GM12864 (cell line): ENCODE data around the gene RSPH6A.
A peak's percentile ranks its signal among the peaks of the same experiment; 100 is the strongest.

Experiments used
- DNase-seq: peaks from one replicate; pipeline ENCODE4 v3.0.0-alpha.2; 2011; ENCODE audit warnings: low read depth
- H3K4me3 ChIP-seq: 2 replicates; pipeline ENCODE4 v1.5.1; 2011; ENCODE audit warnings: mild to moderate bottlenecking, low read depth, low read length, control low read depth
- TF ChIP-seq, protein P1 (sequence below): IDR thresholded peaks from 2 replicates; pipeline ENCODE4 v1.5.1; 2011; ENCODE audit warnings: low read depth, mild to moderate bottlenecking, moderate library complexity, low read length, control low read depth, inconsistent platforms; ENCODE audit errors: missing control alignments

The RSPH6A gene

DNA sequence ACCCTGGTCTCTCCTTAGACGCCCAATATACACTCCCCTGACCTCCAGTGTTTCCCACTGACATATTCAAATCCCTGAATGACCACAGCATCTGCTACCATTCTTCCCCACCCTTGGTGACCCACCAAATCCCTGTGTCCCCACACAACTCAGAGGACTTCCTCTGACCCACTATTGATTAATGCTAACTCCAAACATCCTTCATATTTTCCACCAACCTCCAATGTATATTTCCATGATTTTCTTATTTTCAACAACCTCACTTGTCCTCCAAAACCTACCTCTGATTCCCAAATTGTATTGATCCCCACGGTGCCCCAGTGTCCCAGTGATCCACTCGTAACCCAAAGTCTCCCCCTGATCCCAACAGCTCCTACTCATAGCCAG, 21.9 kb downstream of the RSPH6A start:
- H3K4me3 ChIP-seq, result peak overlapping the region; percentile 38
- TF ChIP-seq, protein P1, sequence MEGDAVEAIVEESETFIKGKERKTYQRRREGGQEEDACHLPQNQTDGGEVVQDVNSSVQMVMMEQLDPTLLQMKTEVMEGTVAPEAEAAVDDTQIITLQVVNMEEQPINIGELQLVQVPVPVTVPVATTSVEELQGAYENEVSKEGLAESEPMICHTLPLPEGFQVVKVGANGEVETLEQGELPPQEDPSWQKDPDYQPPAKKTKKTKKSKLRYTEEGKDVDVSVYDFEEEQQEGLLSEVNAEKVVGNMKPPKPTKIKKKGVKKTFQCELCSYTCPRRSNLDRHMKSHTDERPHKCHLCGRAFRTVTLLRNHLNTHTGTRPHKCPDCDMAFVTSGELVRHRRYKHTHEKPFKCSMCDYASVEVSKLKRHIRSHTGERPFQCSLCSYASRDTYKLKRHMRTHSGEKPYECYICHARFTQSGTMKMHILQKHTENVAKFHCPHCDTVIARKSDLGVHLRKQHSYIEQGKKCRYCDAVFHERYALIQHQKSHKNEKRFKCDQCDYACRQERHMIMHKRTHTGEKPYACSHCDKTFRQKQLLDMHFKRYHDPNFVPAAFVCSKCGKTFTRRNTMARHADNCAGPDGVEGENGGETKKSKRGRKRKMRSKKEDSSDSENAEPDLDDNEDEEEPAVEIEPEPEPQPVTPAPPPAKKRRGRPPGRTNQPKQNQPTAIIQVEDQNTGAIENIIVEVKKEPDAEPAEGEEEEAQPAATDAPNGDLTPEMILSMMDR, result no peak
- no peak for DNase-seq

DNA sequence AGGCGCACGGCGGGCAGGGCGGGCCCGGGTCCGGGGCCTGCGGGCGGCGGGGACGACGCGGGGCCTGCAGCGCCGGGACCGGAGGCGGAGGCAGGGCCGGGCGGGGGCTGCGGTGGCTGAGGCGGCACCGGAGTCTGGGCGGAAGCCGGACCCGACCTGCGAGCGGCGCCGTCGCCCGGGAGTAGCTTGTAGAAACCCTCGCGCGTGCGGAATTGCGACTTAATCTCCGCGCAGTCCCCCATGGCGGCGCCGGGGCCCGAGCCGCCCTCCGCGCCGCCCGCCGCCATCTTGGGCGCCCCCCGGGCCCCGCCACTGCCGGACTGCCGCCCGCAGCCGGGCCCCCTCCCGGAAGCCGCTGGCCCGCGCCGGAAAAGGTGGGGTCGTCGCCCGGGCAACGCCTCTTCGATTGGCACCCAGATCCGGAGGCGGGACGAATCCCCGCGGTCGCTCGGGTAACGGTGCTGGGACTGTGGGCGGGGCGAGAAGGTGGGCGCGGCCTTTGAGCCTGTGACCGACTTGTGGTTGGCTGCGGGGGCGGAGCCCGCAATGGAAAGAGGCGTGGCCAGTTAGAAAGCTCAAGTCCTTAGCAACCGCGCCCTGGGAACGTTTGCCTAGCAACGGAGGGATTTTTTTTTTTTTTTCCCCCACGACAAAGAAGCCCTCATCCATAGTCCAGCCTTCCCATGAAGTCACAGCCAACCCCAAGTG, 22.5 kb downstream of the RSPH6A start, which contains the start of gene DMWD:
DMWD (minus strand) TSS at position 376 of the 708 bp plus-strand sequence; CDS start at position 287, 89 bp downstream.
- peak within 1 kb of the TSS; percentile 94 for H3K4me3 ChIP-seq
- peak; percentile 93 for DNase-seq
- TF ChIP-seq, protein P1, result no peak

DNA sequence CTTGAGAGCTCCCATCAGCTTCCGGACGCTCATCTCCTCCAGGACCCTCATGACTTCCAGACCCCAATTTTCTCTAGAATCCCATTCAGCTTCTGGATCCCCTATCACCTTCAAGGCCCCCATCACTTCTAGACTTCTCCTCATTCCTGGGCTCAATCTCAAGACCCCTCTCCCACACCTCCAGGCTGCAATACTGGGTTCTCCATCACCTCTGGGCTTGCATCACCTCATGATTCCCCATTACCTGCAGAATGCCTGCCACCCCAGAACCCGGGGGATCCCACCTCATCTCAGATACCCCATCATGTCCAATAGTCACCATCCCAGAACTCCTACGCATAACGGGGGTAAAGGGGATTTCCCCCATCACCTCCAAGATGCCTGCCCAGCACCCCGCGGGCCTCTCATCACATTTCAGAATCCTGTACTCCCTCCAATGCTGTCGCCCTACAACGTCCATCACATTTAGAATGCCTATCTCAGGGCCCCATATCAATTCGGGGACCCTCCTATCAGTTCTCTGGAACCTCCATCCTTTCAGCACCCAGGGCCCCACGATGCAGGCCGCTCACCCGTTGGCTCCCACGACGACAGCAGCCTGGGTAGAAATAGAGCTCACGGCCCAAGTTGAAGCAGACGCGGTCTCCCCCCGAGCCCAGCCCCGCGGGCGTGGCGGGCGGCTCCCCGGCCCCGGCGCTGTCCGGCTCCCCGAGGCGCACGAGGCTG, 23.2 kb downstream of the RSPH6A start:
- DNase-seq, result no peak
- TF ChIP-seq, protein P1, result no peak
- H3K4me3 ChIP-seq, result peak overlapping the region; percentile 94

DNA sequence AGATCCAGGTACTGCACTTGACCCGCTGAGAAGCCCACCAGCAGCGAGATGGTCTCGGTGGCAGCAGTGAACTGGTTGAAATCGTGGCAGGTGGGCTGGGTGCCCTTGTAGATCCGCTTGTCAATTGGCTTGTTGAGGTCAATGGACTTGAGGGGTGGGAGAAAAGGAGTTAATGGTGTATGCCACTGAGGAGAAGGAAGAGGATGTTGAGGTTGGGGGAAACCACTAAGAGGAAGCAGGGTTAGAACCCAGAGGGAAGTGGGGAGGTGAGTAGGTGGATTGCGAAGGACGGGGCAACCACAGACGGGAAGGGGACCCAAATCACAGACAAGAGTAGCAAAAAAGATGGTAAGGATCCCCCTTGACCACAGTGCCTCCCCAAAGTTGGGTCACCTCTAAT, 24.2 kb downstream of the RSPH6A start:
- DNase-seq, result no peak
- TF ChIP-seq, protein P1, result no peak
- H3K4me3 ChIP-seq, result peak overlapping the region; percentile 94

DNA sequence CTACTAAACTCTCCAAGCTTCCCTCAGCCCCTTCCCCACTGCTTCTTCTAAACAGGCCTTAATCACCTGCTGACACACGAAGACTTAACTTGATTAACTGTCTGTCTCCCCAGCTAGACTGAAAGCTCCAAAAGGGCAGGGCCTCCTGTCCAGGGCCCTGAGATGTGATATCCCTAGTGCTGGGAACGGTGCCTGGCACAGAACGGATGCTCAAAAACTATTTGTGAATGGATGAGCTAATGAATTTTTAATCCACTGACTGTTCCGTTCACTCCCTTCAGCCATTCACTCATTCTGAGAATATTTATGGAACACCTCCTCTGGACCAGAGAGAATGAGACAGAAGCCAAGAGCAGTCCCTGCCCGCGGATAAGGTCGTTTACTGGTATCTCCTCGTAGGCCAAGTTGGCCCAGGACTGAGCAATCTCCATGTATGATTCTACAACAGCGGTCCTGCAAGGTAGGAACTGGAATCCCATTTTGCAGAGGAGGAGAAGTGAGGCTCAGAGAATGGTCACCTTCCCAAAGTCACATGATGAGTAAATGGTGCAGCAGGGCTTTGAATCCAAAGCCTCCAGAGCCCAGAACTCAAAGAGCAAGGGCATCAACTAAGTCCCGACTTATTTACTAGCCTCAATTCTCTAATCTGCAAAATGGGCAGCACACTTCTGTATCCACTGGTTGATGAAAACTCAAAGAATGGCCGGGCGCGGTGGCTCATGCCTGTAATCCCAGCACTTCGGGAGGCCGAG, 25.9 kb downstream of the RSPH6A start:
- TF ChIP-seq, protein P1, result no peak
- DNase-seq, result no peak
- no peak overlapping the region for H3K4me3 ChIP-seq

DNA sequence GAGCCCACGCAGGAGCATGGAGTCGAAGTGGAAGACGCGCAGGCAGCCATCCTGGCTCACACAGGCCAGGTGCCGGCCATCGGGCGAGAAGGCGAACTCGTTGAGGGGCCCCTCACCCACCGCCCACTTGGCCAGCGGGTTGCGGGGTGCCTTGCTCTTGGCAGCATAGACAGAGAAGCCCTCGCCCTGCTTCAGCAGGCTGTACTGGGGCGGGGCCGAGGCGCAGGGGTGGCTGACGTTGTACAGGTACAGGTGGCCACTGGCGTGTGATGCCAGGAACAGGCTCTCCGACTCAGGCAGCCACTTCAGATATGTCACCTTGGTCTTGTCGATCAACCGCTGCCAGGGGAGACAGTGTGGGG, 28.6 kb downstream of the RSPH6A start:
- TF ChIP-seq, protein P1, result no peak
- no peak overlapping the region for H3K4me3 ChIP-seq
- no peak for DNase-seq
